Ovary (tissue), 9 donors: ENCODE measurements around the gene FBXL19. TPM values are rescaled to one million over a fixed set of nuclear protein-coding genes. Genes with fewer than 3 reads are reported as not detected.

ENCODE experiments used
- DNase-seq, 5 donors: peaks; one replicate each; pipeline ENCODE4 v3.0.0-alpha.2; 2019 to 2020
- H3K27ac ChIP-seq, 2 donors: fragments of 200-600 bp; one replicate each; pipeline versions ENCODE4 v1.5.1 to v1.8.0; 2019 to 2022
- H3K27me3 ChIP-seq: fragments of 200-600 bp; one replicate; pipeline ENCODE4 v1.8.0; 2022
- H3K36me3 ChIP-seq: fragments of 200-600 bp; sonication (generic); one replicate; pipeline ENCODE4 v1.5.1; 2019
- H3K4me1 ChIP-seq: one replicate; pipeline ENCODE4 v1.8.1; 2013; ENCODE audit warnings: mild to moderate bottlenecking, moderate library complexity; ENCODE audit not compliant: insufficient read depth
- H3K4me3 ChIP-seq: fragments of 200-600 bp; sonication (generic); one replicate; pipeline ENCODE4 v1.5.1; 2017
- H3K9me3 ChIP-seq, 2 donors: fragments of 200-600 bp in 1 of 2; sonication (generic) in 1 of 2; one replicate each; pipeline versions ENCODE4 v1.5.1 to v1.8.1; 2013 to 2019; ENCODE audit warnings: mild to moderate bottlenecking in 1 of 2, moderate library complexity in 1 of 2
- EP300 ChIP-seq: sonication (generic); formaldehyde crosslinking; IDR thresholded peaks from one replicate; pipeline ENCODE4 v1.6.1; 2017; ENCODE audit warnings: antibody characterized with exemption
- POLR2A ChIP-seq: fragments of 450-650 bp; IDR thresholded peaks from one replicate; pipeline ENCODE4 v1.6.1; 2017; ENCODE audit warnings: antibody characterized with exemption, mild to moderate bottlenecking, moderate library complexity
- WGBS, 3 donors: extraction: QIAGEN DNeasy Blood & Tissue Kit in 1 of 3; methylation state at CpG; one replicate each; pipeline versions ENCODE4 v1.1.5 to v1.1.7; 2013 to 2017; 5-methylcytosine and 5-hydroxymethylcytosine counted together
- intact Hi-C, 4 donors: fragments of 100-400 bp; cut with DNase I; formaldehyde crosslinking; loops; one replicate each; pipeline versions ENCODE4 v1.11.0 to v1.15.1; 2022 to 2023
- polyA plus RNA-seq, 2 donors: library from polyadenylated mRNA; stranded (reverse); fragments of 200-250 nt in 1 of 2; fragments of 350-450 nt in 1 of 2; fragmentation: Illumina TruSeq in 1 of 2; extraction: RNeasy Lipid Tissue Mini Kit (QIAGEN cat#74804) in 1 of 2; gene quantifications; one replicate each; pipeline ENCODE4 v1.2.3, GENCODE V29; 2013 to 2014
- total RNA-seq, 7 donors: library from RNA; depleted of rRNA in 2 of 7; stranded (reverse); fragments of >200 nt in 2 of 7; fragmentation: NEBNext Ultra II Directional in 3 of 7; extraction: Animal tissue kit (Norgen Biotek cat#: 25700) in 3 of 7; gene quantifications; one replicate each; pipeline versions ENCODE4 v1.1.0 to v1.2.4, GENCODE V29; 2016 to 2023
- TF ChIP-seq, protein P1 (sequence below), 3 donors: fragments of 450-650 bp in 2 of 3; fragments of 200-600 bp in 1 of 3; IDR thresholded peaks; one replicate each; pipeline versions ENCODE4 v1.5.1 to v1.8.0; 2016 to 2022; ENCODE audit warnings: antibody characterized with exemption in 3 of 3, mild to moderate bottlenecking in 1 of 3
- donor health status: DM: no; HTN: no; CAD: no; lungs with moderate emphysema.
- donor health status: DM: no; HTN: no; CAD: no.
- donor health status: Bipolar disorder and iron deficiency.
- donor health status: DM: yes; HTN: yes; CAD: no.
- donor health status: DM: no; HTN: no; CAD: no.
- donor health status: DM: yes; HTN: yes; CAD: no.

The FBXL19 gene
- total and polyA plus RNA-seq, 9 donors, result 1.6 to 24.3 (median 14.4) TPM

DNA sequence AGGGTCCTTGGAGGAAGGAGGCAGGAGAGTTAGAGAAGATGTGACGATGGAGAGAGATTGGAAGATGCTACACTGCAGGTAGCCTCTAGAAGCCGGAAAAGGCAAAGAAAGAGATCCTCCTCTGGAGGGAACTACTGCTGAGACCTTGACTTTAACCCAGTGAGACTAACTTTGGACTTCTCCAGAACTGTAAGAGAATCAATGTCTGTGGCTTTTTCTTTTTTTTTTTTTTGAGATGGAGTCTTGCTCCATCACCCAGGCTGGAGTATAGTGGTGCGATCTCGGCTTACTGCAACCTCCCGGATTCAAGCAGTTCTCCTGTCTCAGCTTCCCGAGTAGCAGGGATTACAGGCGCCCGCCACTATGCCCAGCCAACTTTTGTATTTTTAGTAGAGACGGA, 38.2 kb upstream of the FBXL19 start:
- TF ChIP-seq EP300 (no peak), POLR2A (no peak)
- TF ChIP-seq, protein P1, sequence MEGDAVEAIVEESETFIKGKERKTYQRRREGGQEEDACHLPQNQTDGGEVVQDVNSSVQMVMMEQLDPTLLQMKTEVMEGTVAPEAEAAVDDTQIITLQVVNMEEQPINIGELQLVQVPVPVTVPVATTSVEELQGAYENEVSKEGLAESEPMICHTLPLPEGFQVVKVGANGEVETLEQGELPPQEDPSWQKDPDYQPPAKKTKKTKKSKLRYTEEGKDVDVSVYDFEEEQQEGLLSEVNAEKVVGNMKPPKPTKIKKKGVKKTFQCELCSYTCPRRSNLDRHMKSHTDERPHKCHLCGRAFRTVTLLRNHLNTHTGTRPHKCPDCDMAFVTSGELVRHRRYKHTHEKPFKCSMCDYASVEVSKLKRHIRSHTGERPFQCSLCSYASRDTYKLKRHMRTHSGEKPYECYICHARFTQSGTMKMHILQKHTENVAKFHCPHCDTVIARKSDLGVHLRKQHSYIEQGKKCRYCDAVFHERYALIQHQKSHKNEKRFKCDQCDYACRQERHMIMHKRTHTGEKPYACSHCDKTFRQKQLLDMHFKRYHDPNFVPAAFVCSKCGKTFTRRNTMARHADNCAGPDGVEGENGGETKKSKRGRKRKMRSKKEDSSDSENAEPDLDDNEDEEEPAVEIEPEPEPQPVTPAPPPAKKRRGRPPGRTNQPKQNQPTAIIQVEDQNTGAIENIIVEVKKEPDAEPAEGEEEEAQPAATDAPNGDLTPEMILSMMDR (IDR thresholded peaks at IDR 0.05), result no peak
- Histone ChIP-seq H3K4me3 (no peak overlapping the region), H3K4me1 (peaks cover 3% of the 10 kb centered on the region), H3K27ac (no peak overlapping the region), H3K9me3 (no peaks in the 10 kb centered on the region), H3K27me3 (no peaks in the 10 kb centered on the region), H3K36me3 (no peaks in the 10 kb centered on the region)
- DNase-seq, result no peak
- WGBS, 3 donors, result 92 to 95% (median 93%) methylated on average over 9 of the region's 9 CpGs
- intact Hi-C loops, result no loop called here

GRCh38 chr16:30886145-30886544, 37.2 kb upstream of the FBXL19 start:
- no peak for DNase-seq
- H3K27ac ChIP-seq, result no peak overlapping the region
- no peaks in the 10 kb centered on the region for H3K9me3 ChIP-seq
- H3K4me1 ChIP-seq, result peaks cover 3% of the 10 kb centered on the region
- no peaks in the 10 kb centered on the region for H3K36me3 ChIP-seq
- H3K4me3 ChIP-seq, result no peak overlapping the region
- no peak for TF ChIP-seq POLR2A
- no peak for TF ChIP-seq EP300
- TF ChIP-seq, protein P1 (IDR thresholded peaks at IDR 0.05), result no peak
- H3K27me3 ChIP-seq, result no peaks in the 10 kb centered on the region
- WGBS, 3 donors, result 88 to 96% (median 92%) methylated on average over 1 of the region's 1 CpG
- intact Hi-C loops, result no loop called here

DNA sequence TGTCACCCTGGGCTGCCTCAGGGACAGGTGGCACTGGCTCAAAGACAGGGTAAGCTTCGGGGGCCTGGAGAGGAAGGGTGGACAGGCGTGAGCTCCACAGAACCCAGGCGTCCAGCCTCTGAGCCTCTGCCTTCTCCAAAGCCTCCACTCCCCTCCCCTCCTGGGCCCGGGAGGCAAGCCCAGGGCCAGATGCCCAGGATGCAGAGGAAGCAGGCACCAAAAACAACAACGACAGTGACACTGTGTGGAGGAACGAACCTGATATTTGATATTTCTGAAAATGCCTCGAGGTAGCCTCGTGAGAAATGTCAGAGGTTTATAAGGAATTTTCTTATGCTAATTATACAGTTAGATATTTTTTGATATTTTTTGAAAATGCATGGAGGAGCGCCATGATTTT, 35.4 kb upstream of the FBXL19 start:
- intact Hi-C loops, result no loop called here
- TF ChIP-seq, protein P1 (IDR thresholded peaks at IDR 0.05), result no peak
- TF ChIP-seq POLR2A (no peak), EP300 (no peak)
- no peak for DNase-seq
- H3K27ac ChIP-seq, result no peak overlapping the region
- H3K9me3 ChIP-seq, result no peaks in the 10 kb centered on the region
- WGBS, 3 donors, result 75 to 83% (median 80%) methylated on average over 9 of the region's 9 CpGs
- H3K27me3 ChIP-seq, result no peaks in the 10 kb centered on the region
- no peak overlapping the region for H3K4me3 ChIP-seq
- H3K4me1 ChIP-seq, result peaks cover 7% of the 10 kb centered on the region
- H3K36me3 ChIP-seq, result no peaks in the 10 kb centered on the region

GRCh38 chr16:30888856-30889499, 34.4 kb upstream of the FBXL19 start:
- no peaks in the 10 kb centered on the region for H3K9me3 ChIP-seq
- 71 to 81% (median 79%) methylated on average over 8 of the region's 8 CpGs for WGBS, 3 donors
- no peaks in the 10 kb centered on the region for H3K36me3 ChIP-seq
- peak in 1 of 5 donors; percentile 35 for DNase-seq
- H3K27ac ChIP-seq, result no peak overlapping the region
- no peaks in the 10 kb centered on the region for H3K27me3 ChIP-seq
- intact Hi-C loops, result no loop called here
- TF ChIP-seq EP300 (no peak), POLR2A (no peak)
- TF ChIP-seq, protein P1 (IDR thresholded peaks at IDR 0.05), result no peak
- H3K4me1 ChIP-seq, result peaks cover 11% of the 10 kb centered on the region
- no peak overlapping the region for H3K4me3 ChIP-seq
